ENCODE results near the gene OXER1. TPM values are rescaled to one million over a fixed set of nuclear protein-coding genes. Genes with fewer than 3 reads are reported as not detected.
A peak's percentile ranks its signal among the peaks of the same experiment; 100 is the strongest.

Gene OXER1
- polyA plus RNA-seq, 5 donors: 6.5 to 10.0 (median 8.9) TPM

DNA sequence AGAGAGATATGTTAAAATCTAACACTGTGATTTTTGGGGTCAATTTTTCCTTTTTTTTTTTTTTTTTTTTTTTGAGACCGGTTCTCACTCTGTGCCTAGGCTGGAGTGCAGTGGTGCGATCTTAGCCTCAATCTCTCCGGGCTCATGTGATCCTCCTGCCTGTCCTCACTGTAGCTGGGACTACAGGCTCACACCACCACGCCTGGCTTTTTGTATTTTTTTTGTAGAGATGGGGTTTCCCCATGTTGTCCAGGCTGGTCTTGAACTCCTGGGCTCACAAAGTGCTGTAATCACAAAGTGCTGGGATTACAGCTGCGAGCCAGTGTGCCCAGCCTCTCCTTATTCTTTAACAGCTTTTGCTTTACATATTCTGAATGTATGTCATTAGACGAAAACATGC lies 31.3 kb upstream of the OXER1 start:
- DNase-seq: no peak

- peak; percentile 39 to 51 for DNase-seq
These were observed 30.5 kb upstream of the OXER1 start for GRCh38 chr2:42794271-42795046.

DNA sequence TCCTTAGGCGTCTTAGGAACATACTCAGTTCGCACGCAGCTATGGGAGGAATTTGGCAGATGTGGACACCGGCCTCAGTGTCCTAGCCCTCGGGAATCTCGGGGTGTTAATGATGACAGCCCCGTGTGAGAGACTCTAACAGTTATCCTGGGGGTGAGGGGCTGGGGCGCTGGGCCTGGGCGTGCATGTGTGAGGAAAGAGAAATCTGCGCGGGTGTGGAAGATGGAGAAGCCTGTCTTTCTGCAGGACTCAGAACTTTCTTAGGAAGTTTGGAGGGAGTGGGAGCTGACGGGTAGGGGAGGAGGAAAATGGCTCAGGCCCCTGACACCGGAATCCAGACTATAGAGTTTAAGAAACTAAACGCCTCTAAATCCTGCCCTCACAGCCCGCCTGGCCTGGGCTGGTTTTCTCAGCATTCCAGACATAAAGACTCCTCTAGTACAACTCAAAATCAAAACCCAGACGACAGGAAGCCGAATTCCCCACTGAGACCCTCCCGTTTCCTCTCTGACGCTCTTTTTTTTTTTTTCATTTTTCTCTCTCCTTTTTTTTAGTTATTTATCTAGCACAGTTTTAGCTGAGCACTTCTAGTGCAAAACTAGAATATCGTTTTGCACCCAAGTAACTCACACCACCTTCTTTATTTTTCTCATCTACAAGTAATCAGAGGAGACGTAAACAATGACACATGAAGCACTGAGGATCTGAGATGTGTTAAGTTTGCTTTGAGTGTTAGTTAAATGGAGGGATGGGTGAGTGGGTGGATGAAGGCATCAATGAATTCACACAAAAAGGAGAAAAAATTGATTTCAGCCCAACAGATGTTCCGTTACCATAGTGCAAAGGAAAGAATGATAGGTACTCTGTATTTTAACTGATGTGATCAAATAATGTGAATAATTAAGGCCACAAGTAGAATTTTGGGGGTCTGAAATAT lies 29.7 kb upstream of the OXER1 start:
- peak; percentile 52 to 53 for DNase-seq

- peak; percentile 71 for DNase-seq
These were observed 28.8 kb upstream of the OXER1 start, which contains the start of gene HAAO for GRCh38 chr2:42792583-42793333. HAAO (minus strand) TSS chr2:42792583; CDS start chr2:42792536, 47 bp downstream.

- no peak for DNase-seq
These were observed 28.2 kb upstream of the OXER1 start for GRCh38 chr2:42792087-42792582.

GRCh38 chr2:42791606-42792005 lies 27.7 kb upstream of the OXER1 start:
- no peak for DNase-seq

DNA sequence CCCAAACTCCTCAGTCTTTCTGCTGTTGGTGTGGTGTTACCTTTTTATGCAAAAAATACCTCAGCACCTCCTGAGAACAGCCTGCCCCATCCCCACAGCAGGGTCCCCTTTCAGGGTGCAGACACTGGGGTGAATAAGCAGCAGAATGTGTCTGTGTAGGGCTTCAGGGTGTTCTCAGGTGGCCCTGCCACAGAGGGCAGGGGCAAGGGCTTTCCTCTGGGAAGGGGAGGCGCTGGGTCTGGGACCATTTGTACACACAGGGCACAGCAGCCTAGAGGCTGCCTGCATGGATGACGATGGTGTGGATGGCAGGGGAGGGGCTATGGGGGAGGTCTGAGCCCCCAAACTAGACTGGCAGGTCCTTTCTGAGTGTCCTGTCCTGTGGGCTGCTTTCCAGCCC lies 25.8 kb upstream of the OXER1 start:
- DNase-seq: no peak

GRCh38 chr2:42788882-42789281 lies 24.9 kb upstream of the OXER1 start:
- no peak for DNase-seq

DNA sequence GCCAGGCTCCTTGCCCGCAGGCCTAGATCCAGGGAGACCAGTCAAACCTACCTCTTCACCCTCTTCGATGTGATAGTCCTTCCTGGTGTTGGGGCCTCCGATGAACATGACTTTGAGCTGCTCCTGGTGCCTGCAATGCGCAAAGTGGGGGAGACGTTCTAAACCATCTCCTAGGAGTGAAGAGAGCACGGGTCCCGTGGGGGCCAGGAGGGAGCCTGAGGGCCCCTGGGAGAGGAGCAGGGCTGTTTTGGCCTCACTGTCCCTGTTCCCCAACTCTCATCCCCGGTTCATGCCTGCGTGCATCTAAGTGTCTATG lies 24.5 kb upstream of the OXER1 start:
- no peak for DNase-seq

DNA sequence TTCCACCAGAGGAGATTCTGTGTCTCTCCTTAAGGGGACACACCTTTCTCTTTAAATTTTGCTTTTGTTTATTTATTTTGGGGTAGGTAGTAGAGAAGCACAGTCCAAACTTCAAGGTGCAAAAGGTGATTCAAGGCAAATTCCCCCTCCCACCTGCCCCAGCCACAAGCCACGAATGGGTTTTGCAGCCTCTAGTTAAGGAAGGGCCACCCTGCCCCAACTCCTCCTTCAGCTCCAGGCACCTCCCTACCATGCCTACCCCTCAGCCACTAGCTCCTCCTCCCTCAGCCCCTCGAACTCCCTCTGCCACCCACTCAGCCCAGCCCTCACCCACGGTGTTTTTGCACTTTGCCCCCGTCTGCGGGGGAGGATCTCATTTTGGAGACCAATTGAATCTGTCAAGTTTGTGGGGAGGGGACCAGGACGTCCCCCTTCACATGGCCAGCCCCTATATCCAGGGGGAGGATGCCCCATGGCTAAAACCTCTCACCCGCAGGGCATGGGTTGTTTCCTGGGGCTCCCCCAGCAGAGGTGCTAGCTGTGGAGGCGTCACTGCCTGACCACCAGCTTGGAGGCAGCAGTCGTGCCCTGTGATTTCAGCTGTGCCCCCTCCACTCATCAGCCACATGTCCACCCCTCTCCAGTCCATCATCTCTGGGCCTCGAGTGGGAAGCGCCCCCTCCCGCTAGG lies 24.0 kb upstream of the OXER1 start:
- DNase-seq: no peak

- no peak for DNase-seq
These were observed 23.5 kb upstream of the OXER1 start for GRCh38 chr2:42787424-42787787.

DNA sequence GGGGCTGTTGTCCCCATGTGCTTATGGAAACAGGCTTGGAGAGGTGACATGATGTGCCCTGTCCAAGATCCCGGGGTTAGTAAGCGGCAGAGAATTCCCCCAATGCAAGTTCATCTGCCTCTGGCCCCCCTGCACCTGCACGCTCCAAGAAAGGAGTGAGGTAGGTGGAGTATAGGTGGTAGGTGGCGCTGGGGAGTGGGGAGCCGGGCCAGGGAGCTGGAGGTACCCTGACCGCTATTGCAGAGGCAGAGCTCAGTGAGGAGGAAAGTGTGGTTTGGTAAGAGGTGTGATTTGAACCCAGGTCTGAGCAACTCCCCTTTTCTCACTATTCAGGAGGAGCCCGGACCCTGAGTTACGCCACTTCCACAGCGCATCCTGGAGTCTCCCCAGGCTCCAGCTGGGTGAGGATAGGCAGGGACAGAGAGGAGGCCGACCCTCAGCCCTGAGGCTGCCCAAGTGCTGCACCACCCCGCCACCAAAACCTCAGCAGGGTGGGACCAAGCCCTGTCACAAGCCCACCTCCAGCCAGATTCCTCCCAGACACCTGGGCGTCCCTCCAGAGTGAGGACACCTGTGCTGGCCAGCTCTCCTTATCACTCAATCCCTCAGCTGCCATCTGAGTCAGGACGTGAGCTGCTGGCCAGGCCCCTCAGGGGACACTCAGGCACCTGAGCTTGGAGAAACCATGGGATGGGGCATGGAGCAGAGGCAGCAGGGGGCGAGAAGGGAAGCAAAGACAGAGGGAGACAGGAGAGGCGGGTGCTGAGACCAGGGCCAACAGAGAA lies 22.8 kb upstream of the OXER1 start:
- DNase-seq: no peak

DNA sequence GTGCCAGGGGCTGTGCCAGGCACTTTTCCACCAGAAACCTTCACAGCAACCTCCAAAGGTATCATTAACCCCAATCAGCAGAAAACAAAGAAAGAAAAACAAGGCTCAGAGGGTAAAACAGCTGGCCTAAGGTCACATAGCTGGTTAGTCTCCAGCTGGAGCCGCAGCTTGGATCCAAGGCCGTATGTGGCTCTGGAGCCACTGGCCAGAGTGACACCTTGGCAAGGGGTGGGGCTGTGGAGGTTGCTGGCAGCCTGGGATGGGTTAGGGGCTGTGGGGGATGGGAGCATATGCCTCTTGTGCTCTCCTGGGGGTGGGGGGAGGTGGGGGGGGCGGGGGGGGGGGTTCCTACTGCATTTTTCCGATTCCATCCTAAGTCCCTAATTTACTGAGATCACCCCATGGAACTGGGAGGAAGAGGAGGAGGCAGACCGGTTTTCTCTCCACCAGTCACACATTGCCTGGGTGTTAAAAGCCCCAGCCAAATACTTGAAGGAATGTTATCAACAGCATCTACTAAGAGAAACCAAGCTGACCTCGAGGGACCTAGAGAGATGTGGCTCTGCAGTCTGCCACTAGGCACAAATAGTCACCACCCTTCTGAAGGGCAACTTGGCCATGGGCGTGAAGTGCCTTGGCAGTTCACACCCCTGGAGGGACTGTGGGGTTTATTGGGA lies 20.4 kb upstream of the OXER1 start:
- no peak for DNase-seq

- no peak for DNase-seq
These were observed 19.6 kb upstream of the OXER1 start for GRCh38 chr2:42783511-42783910.

- DNase-seq: no peak
These were observed 17.2 kb upstream of the OXER1 start for GRCh38 chr2:42781181-42781580.

- DNase-seq: no peak
These were observed 14.2 kb upstream of the OXER1 start for GRCh38 chr2:42777883-42778805.

DNA sequence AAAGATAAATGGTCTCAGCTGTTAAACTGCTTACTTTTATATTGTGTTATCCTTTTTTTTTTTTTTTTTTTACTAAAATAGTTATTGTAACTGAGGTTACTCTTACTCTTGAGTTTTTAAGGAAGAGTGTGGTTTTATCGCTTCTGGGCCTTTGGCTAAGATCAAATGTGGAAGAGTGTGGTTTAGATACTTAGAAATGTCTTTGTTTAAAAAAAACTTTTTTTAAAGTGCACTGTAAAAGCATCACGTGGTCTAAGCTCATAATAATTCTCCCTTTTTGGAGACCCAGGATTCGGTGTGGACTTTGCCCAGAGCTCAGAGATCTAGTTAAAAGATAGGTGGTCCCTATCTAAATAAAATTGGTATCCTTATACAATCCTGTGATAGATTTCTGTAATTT lies 11.9 kb upstream of the OXER1 start:
- no peak for DNase-seq

GRCh38 chr2:42775186-42775585 lies 11.3 kb upstream of the OXER1 start:
- DNase-seq: no peak

Measured in right lung (tissue), 5 donors.